HG03045 (cell line): ENCODE measurements around the gene TUB.

ENCODE experiments used
- ATAC-seq: cut with Tn5 transposase; IDR thresholded peaks from one replicate; pipeline ENCODE4 v1.9.1; 2021; ENCODE audit warnings: mild to moderate bottlenecking, moderate library complexity; ENCODE audit not compliant: unreplicated experiment

The TUB gene

DNA sequence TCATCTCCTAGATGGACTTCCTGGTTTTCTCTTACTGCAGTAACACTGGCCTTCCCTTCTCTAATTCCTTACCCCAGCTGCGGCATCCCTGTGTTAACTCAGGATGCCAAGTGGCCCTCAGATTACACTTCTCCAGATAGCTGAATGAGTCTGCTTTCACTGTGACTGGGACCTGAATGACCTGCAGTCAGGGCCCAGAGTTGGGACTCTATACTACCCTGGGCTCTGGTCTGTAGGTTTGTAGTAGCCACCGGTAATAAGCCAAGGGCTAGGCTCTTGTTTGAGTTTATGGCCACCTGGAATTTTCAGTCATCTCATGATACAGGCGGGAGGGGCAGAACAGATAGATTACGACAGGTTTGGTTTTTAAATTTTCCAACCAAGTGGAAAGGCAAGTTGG, 24.1 kb downstream of the TUB start:
- ATAC-seq, result no peak

DNA sequence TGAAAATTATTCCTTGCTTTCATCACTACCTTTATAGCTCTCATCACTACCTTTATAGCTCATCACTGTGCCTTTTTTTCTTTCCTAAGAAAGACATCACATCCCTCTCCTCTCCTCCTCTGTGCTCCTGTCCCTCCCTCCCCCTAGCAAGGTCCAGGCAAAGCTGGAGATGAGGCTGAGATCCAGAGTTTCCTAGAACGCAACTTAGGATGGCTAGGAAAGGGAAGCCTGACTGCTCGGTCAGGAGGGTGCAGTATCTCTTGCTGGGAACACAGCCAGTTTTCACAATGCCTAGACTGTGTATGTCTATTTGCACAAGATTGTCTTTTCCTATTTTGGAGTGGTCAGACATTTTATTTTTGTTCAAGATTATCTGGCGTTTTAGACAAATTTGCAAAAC, 24.7 kb downstream of the TUB start:
- ATAC-seq, result no peak

DNA sequence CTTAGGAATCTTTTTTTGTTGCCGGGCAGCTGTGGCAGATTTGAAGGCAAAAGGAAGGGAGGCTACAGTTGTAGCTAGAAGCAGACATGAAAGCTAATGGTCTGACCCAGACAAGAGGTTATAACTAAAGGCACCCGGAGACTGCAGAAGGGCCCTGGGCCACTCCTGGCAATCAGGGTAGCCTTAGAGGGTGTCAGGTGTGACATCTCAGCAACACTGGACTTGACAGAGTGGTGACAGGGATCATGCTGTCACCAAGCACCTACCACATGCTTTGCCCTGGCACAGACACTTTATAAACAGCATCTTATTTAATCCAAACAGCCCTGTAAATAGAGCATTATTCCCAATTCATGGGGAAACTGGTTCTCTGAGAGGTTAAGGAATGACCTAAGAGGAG, 25.7 kb downstream of the TUB start:
- no peak for ATAC-seq

DNA sequence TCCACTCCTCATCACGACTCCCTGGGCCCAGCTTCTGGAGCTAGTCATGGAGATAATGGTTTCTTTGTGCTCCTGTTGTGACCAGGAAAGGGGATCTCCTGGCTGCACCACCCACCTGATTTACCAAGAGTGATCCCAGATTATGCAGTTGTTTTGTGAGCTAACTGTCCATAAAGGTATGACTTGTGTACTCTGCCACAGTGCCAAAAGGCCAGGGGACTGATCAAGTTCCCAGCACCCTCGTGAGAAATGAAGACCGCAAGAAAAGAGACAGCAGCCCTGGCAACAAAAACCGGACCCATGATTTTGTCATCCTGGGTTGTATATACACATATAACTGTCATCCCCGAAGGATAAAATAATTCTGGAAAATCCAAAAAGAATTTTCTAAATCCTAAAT, 26.6 kb downstream of the TUB start:
- no peak for ATAC-seq

DNA sequence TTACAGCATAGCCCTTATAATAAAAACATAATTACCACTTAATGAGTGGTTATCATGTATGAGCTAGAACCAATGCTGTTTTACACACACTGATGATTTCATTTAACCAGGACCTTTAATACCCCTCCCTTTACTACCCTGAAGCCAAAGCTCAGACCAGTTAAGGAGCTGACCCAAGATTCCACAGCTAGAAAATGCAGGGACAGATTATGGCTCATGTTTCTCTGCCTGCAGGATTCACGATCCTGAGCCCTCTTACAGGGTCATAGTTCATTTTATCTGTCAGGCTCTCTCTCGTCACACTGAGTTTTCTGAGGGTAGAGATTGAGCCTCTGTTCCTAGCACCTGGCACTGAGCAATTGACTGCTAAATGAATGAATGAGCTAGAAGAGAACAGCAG, 27.4 kb downstream of the TUB start:
- no peak for ATAC-seq

DNA sequence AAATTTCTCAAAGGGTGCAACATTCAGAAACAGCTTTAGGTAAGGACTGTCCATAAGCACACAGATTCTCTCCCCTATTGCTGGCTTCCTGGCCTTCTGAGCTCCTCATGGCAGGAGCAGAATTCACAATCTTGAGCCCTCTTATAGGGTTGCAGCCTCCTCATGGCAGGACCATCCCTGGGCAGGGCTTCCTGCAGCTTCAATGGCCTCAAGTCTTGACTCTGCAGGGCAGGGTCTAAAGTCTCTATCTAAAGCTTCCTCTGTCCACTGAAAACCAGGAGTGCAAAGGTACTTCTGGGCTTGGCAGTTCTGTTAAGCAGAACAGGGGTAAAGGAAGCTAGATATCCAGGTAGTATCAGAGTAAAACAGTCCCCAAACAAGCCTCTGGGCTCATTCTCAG, 28.7 kb downstream of the TUB start:
- ATAC-seq, result no peak

DNA sequence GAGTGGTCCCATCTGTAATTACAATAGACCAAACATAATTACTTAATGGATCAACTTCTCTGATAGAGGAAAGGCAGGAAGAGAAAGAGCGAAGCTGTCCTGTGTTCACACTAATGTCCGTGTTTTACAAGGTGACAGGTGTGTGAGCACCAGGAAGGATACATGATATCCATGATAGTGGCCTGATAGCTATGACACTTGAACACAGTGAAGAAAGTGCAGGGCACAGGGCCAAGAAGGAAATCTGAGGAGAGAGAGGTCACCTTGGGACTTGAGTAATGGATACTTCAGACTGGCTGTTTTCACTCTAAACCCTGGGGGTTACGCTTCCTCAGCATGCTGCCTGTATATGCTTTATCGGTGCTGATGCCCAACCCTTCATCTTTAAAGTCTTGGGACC, 29.4 kb downstream of the TUB start:
- ATAC-seq, result no peak

DNA sequence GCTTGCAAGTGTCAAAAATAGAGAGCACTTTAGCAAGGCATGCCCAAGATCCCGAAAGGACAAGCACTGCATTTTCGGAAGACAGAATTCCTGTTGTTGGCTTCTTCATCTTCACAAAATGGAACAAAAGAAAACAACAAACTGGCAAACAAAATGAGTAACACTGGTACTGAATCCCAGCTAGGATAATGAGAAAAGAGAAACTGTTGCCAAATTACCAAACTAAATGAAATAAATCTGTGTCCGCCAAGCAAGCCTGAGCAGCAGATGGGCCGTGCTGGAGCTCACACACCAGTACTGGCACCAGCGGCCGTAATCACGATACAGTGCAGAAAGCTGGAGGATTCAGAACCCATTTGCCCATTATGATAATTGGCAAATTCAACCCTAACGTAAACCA, 30.6 kb downstream of the TUB start:
- ATAC-seq, result no peak

DNA sequence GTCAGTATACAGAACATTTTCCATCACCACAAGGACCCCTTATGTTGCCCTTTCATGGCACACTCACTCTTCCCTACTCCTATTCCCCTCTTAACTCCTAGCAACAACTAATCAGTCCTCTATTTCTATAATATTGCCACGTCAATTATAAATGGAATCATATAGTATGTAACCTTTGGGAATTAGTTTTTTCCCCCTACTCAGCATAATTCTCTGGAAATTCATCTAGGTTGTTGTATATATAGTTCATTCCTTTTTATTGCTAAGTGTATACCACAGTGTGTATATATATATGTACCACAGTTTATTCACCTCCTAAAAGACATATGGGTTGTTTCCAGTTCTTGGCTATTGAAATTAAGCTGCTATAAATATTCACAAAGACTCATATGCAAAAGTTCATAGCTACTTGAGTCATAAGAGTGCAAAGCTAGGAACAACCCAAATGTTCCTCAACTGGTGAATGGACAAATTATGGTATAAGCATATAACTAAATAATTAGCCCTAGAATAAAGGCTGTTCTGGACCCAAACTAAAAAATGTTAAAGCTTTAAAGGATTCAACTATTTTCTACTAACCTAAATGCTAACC, 41.3 kb downstream of the TUB start:
- ATAC-seq, result no peak

DNA sequence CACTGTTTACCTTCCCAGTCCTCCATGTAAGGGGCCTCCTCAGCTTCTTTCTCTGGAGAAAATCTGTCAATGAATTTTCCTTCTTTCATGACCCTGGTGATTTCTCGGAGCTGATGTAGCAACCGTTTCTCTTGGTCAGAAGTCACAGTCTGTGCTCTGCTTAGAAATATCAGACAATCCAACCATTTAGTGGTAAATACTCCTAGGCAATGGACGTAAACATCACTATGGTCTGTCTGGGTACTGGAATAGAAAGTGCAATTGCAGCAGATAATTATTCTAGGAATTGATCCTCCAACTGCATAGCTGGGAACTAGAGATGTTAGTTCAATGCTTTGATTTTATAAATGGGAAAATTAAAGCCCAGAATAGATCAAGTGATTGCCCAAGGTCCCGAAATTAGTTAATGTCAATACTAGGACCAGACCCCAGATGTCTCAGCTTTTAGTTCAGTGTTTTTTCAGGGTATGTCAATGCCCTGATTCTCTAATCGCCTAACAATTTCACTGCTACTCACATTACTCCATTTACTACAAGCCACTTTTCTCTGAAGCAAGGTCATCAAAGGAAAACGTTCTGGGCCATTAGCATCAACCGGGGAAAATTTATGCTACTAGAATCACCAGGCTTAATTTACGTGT, 45.8 kb downstream of the TUB start:
- ATAC-seq, result no peak

DNA sequence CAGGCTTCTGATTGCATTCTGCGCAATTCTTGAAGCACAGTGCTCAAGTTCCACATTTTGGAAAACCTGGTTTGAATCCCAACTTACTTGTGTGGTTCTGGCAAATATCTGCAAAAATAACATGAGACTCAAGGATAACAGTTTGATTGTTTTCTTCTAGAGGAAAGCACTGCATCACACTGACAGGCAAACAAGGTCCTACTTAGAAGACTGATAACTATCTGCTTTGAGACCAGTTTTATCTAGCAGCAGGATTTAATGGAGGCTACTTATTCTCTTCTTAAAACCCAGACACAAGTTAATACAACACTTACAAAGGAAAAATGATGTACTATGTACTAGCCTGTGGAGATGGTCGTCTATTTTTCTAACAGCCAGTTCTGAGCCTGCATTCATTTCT, 46.4 kb downstream of the TUB start:
- ATAC-seq, result no peak

DNA sequence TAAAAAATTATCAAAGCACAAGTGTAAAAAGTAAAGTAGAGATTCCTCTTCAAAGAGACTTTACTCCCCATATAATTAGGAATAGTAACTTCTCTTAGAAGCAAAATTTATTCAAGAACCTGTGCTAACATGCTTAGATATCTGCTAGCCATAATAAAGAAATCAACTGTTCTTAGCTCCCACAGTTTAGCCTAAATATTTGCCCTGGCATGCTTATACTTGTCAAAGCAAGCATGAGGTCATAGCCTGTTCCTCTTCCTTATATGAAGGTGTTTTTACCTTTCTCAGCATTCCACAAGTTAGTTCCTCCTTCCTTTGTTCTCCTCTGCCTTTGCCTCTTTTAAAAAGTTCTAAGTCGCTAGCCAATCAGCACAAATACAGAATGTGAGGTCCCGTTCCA, 57.5 kb downstream of the TUB start:
- no peak for ATAC-seq

DNA sequence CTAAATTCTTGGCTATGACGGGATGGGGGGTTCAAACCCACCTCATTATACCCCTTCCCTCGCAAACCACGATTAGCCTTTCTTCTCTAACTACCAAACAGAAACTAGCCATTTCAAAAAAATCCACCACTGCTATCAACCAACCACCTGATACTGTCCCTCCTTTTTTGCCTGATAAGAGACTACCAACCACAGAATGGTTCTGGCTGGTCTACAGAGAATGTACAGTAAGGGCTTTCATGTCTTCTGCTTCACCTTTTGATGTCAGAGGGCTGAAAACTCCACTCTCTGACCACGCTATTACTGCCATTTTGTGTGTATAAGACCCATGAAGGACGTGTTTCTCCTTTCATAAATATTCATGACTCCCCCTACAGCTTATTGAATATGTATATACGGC, 68.7 kb downstream of the TUB start:
- no peak for ATAC-seq
